GM18870 (cell line): ENCODE results near the gene NDUFB7.
"Not testable (repeated sequence)": the region's sequence is repeated elsewhere in the genome, so short reads cannot be mapped to it uniquely, and the experiment has no call there.

ENCODE experiments used
- ATAC-seq: cut with Tn5 transposase; IDR thresholded peaks from one replicate; pipeline ENCODE4 v1.9.1; 2021; ENCODE audit warnings: moderate library complexity; ENCODE audit not compliant: unreplicated experiment

NDUFB7 gene

GRCh38 chr19:14553939-14554243 lies 18.0 kb downstream of the NDUFB7 start:
- no peak for ATAC-seq

GRCh38 chr19:14553042-14553938 lies 18.6 kb downstream of the NDUFB7 start:
- no peak for ATAC-seq

- not testable (repeated sequence) for ATAC-seq
Observed at GRCh38 chr19:14552006-14552360, 19.9 kb downstream of the NDUFB7 start.

GRCh38 chr19:14551134-14552005 lies 20.5 kb downstream of the NDUFB7 start:
- not testable (repeated sequence) for ATAC-seq

GRCh38 chr19:14550201-14550754 lies 21.6 kb downstream of the NDUFB7 start:
- ATAC-seq: no peak

GRCh38 chr19:14545716-14546082 lies 26.2 kb downstream of the NDUFB7 start:
- no peak for ATAC-seq

GRCh38 chr19:14544977-14545715 lies 26.7 kb downstream of the NDUFB7 start:
- no peak for ATAC-seq

GRCh38 chr19:14544047-14544446 lies 27.8 kb downstream of the NDUFB7 start:
- no peak for ATAC-seq

- ATAC-seq: no peak
Observed at GRCh38 chr19:14542711-14543328, 29.0 kb downstream of the NDUFB7 start.

- ATAC-seq: not testable (repeated sequence)
Observed at GRCh38 chr19:14541979-14542378, 29.9 kb downstream of the NDUFB7 start.

GRCh38 chr19:14540741-14541525 lies 30.9 kb downstream of the NDUFB7 start:
- ATAC-seq: no peak

- no peak for ATAC-seq
Observed at GRCh38 chr19:14536926-14537692, 34.8 kb downstream of the NDUFB7 start.

- no peak for ATAC-seq
Observed at GRCh38 chr19:14533450-14533849, 38.4 kb downstream of the NDUFB7 start.

- no peak for ATAC-seq
Observed at GRCh38 chr19:14530506-14530905, 41.4 kb downstream of the NDUFB7 start.

- no peak for ATAC-seq
Observed at GRCh38 chr19:14530005-14530348, 41.9 kb downstream of the NDUFB7 start.

GRCh38 chr19:14529254-14530004 lies 42.4 kb downstream of the NDUFB7 start, which contains the start of gene TECR:
TECR (plus strand) TSS chr19:14529594; CDS start chr19:14529697, 103 bp downstream.
- ATAC-seq: peak; percentile 96

- no peak for ATAC-seq
Observed at GRCh38 chr19:14528419-14529253, 43.2 kb downstream of the NDUFB7 start.
